Nephron progenitor cell (in vitro differentiated cells): Measurements from ENCODE around the gene NCAPG.
"Not testable (repeated sequence)": the region's sequence is repeated elsewhere in the genome, so short reads cannot be mapped to it uniquely, and the experiment has no call there.

ENCODE experiments used
- DNase-seq: peaks from one replicate; pipeline ENCODE4 v3.0.0; 2021
- H3K27ac Mint-ChIP-seq: 2 replicates; pipeline ENCODE4 v1.8.0; 2021; ENCODE audit warnings: mild to moderate bottlenecking, moderate library complexity, mixed read lengths
- H3K27me3 Mint-ChIP-seq: 2 replicates; pipeline ENCODE4 v1.8.0; 2021; ENCODE audit warnings: mild to moderate bottlenecking, low read depth, mixed read lengths; ENCODE audit not compliant: poor library complexity
- H3K36me3 Mint-ChIP-seq: 2 replicates; pipeline ENCODE4 v1.8.0; 2021; ENCODE audit warnings: low read depth, mixed read lengths
- H3K4me1 Mint-ChIP-seq: 2 replicates; pipeline ENCODE4 v1.8.0; 2021; ENCODE audit warnings: mixed read lengths
- H3K4me3 Mint-ChIP-seq: 2 replicates; pipeline ENCODE4 v1.8.0; 2021; ENCODE audit warnings: mild to moderate bottlenecking, moderate library complexity, mixed read lengths
- H3K9me3 Mint-ChIP-seq: 2 replicates; pipeline ENCODE4 v1.8.0; 2021; ENCODE audit warnings: mild to moderate bottlenecking, moderate library complexity, mixed read lengths
- TF ChIP-seq, protein P1 (sequence below): fragments of 200-600 bp; sonication (generic); IDR thresholded peaks from 2 replicates; pipeline ENCODE4 v1.5.0; 2021; ENCODE audit warnings: antibody characterized with exemption

Gene NCAPG

DNA sequence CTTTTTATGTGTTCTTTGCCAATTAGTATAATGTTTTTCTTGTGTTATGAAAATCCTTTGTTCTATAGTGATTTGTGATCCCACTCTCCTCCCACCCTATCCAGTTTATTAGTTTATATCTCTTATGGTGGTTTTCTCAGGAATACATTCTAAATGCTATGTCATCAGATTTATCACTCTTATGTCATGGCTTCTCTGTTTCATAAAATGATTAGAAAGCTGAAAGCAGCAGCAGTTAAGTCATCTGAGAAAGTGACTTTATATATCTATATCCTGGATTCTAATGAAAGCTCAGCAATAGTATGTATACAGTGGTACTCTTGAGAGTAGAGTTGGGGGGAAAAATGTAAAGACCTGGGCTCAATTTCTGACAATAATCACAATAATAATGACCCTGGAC is 41.2 kb downstream of the NCAPG start:
- H3K27me3 Mint-ChIP-seq = no peaks in the 10 kb centered on the region
- DNase-seq = no peak
- H3K4me3 Mint-ChIP-seq = no peak overlapping the region
- TF ChIP-seq, protein P1, sequence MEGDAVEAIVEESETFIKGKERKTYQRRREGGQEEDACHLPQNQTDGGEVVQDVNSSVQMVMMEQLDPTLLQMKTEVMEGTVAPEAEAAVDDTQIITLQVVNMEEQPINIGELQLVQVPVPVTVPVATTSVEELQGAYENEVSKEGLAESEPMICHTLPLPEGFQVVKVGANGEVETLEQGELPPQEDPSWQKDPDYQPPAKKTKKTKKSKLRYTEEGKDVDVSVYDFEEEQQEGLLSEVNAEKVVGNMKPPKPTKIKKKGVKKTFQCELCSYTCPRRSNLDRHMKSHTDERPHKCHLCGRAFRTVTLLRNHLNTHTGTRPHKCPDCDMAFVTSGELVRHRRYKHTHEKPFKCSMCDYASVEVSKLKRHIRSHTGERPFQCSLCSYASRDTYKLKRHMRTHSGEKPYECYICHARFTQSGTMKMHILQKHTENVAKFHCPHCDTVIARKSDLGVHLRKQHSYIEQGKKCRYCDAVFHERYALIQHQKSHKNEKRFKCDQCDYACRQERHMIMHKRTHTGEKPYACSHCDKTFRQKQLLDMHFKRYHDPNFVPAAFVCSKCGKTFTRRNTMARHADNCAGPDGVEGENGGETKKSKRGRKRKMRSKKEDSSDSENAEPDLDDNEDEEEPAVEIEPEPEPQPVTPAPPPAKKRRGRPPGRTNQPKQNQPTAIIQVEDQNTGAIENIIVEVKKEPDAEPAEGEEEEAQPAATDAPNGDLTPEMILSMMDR = no peak
- peaks cover 24% of the 10 kb centered on the region for H3K9me3 Mint-ChIP-seq
- no peaks in the 10 kb centered on the region for H3K4me1 Mint-ChIP-seq
- H3K27ac Mint-ChIP-seq = no peak overlapping the region
- H3K36me3 Mint-ChIP-seq = peaks cover 28% of the 10 kb centered on the region

DNA sequence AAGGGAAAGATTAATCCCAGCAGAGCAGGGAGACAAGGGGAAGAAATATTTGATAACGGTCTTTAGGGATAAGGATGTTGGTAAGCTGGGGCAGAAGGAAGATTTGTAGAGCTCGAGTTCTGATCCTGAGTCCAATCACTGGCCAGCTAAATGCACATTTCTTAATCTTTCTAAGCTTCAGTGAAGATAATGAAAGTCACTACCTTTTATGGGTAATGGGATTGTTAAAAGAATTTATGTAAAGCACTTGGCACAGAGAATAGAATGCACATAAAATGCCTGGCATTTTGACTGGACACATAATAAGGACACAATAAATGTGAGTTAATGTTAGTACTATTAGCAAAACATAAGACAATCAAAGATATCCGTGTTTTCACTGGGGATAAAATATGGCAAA is 43.3 kb downstream of the NCAPG start:
- H3K4me1 Mint-ChIP-seq = no peaks in the 10 kb centered on the region
- no peak for DNase-seq
- peak overlapping the region; percentile 3 for H3K27ac Mint-ChIP-seq
- H3K36me3 Mint-ChIP-seq = peaks cover 20% of the 10 kb centered on the region
- peaks cover 8% of the 10 kb centered on the region for H3K9me3 Mint-ChIP-seq
- TF ChIP-seq, protein P1 = no peak
- no peak overlapping the region for H3K4me3 Mint-ChIP-seq
- no peaks in the 10 kb centered on the region for H3K27me3 Mint-ChIP-seq

DNA sequence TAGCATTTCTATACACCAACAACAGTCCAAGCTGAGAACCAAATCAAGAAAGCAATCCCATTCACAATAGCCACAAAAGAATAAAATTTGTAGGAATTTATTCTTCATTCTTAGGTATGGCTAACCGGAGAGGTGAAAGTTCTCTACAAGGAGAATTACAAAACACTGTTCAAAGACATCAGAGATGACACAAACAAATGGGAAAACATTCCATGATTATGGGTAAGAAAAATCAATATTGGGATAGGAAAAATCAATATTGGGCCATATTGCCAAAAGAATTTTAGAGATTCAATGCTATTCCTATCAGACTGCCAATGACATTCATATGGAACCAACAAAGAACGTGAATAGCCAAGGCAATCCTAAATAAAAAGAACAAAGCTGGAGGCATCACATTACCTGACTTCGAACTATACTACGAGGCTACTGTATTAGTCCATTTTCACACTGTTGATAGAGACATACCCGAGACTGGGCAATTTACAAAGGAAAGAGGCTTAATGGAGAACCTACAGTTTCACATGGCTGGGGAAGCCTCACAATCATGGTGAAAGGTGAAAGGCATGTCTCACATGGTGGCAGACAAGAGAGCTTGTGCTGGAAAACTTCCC is 49.1 kb downstream of the NCAPG start:
- Mint-ChIP-seq H3K4me1 (no peaks in the 10 kb centered on the region), H3K4me3 (no peak overlapping the region), H3K27me3 (no peaks in the 10 kb centered on the region), H3K27ac (no peak overlapping the region), H3K36me3 (peaks cover 62% of the 10 kb centered on the region), H3K9me3 (peaks cover 34% of the 10 kb centered on the region)
- TF ChIP-seq, protein P1 = no peak
- no peak for DNase-seq

DNA sequence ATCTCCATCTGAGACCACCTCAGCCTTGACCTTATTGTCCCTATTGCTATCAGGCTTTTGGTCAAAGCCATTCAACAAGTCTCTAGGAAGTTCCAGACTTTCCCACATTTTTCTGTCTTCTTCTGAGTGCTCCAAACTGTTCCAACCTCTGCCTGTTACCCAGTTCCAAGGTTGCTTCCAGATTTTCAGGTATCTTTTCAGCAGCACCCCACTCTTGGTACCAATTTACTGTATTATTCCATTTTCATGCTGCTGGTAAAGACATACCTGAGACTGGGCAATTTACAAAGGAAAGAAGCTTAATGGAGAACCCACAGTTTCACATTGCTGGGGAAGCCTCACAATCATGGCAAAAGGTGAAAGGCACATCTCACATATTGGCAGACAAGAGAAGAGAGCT is 51.1 kb downstream of the NCAPG start:
- H3K27me3 Mint-ChIP-seq, H3K4me1 Mint-ChIP-seq, H3K4me3 Mint-ChIP-seq, H3K27ac Mint-ChIP-seq, DNase-seq: not testable (repeated sequence)
- H3K9me3 Mint-ChIP-seq = peaks cover 34% of the 10 kb centered on the region
- H3K36me3 Mint-ChIP-seq = peaks cover 67% of the 10 kb centered on the region

DNA sequence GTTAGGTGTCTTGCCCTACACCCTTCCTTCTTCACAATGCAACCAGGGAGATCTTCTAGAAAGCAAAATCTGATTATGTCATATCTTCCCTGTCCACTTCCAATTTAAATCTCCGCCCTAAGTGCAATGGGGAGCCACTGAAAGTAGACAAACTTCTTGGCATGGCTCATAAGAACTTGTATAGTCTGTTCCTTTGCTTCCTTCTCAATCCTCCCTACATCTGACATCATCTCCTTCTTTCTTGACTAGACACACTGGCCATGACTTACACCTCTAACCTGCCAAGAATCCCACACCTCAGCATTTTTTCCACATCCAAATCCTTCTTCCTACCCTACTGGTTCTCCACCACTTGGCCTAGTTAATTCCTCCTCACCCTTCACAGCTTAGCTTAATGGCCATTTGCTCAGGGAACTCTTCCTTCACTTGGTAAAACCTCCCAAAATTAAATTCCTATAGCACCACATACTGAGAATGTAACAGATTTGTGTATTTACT is 55.1 kb downstream of the NCAPG start:
- Mint-ChIP-seq H3K9me3 (peaks cover 26% of the 10 kb centered on the region), H3K36me3 (peaks cover 40% of the 10 kb centered on the region)

DNA sequence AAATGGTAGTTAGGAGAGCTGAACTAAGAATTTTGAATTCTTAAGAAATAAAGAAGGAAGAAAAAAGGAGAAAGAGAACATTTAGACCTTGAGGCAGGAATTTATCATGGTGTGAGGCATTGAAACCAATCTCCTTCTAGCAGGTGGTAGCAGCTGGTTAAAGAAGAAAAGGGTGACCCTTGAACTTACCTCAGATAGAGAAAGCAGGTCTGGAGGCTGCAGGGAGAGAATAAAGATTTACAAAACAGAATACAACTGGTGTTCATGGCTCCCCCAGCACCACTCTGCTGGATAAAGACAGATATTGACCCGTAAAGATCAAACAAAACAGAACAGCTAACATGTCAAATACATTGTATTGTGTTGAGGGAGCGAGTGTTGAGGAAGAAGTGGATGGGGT is 56.0 kb downstream of the NCAPG start:
- peaks cover 35% of the 10 kb centered on the region for H3K36me3 Mint-ChIP-seq
- no peaks in the 10 kb centered on the region for H3K4me1 Mint-ChIP-seq
- DNase-seq = no peak
- TF ChIP-seq, protein P1 = no peak
- no peak overlapping the region for H3K4me3 Mint-ChIP-seq
- H3K27me3 Mint-ChIP-seq = no peaks in the 10 kb centered on the region
- H3K27ac Mint-ChIP-seq = no peak overlapping the region
- peaks cover 21% of the 10 kb centered on the region for H3K9me3 Mint-ChIP-seq

More for the DNA sequence above, 55.1 kb downstream of the NCAPG start:
- no peak overlapping the region for H3K27ac Mint-ChIP-seq
- H3K4me1 Mint-ChIP-seq = no peaks in the 10 kb centered on the region
- TF ChIP-seq, protein P1 = no peak
- no peak overlapping the region for H3K4me3 Mint-ChIP-seq
- H3K27me3 Mint-ChIP-seq = no peaks in the 10 kb centered on the region
- no peak for DNase-seq
